IPS DF 4.7 (cell line): ENCODE results near the gene PCNX1.

ENCODE experiments used
- DNase-seq: peaks from one replicate; pipeline ENCODE4 v3.0.0-alpha.2; 2013; ENCODE audit warnings: low spot score; ENCODE audit errors: extremely low read depth

PCNX1 gene

GRCh38 chr14:70888681-70889175 lies 18.5 kb upstream of the PCNX1 start:
- no peak for DNase-seq

- DNase-seq, result no peak
These were observed 17.7 kb upstream of the PCNX1 start for GRCh38 chr14:70889555-70889954.

GRCh38 chr14:70890826-70891659 lies 16.2 kb upstream of the PCNX1 start:
- no peak for DNase-seq

GRCh38 chr14:70891737-70892136 lies 15.5 kb upstream of the PCNX1 start:
- DNase-seq, result no peak

- no peak for DNase-seq
These were observed 14.0 kb upstream of the PCNX1 start for GRCh38 chr14:70893062-70893845.

- no peak for DNase-seq
These were observed 13.4 kb upstream of the PCNX1 start for GRCh38 chr14:70893858-70894291.

- DNase-seq, result no peak
These were observed 12.4 kb upstream of the PCNX1 start for GRCh38 chr14:70894868-70895267.

GRCh38 chr14:70896317-70896716 lies 10.9 kb upstream of the PCNX1 start:
- DNase-seq, result no peak

- no peak for DNase-seq
These were observed 10.3 kb upstream of the PCNX1 start for GRCh38 chr14:70896981-70897380.

- DNase-seq, result no peak
These were observed 9.8 kb upstream of the PCNX1 start for GRCh38 chr14:70897464-70897863.

GRCh38 chr14:70898111-70898745 lies 9.0 kb upstream of the PCNX1 start:
- no peak for DNase-seq

GRCh38 chr14:70901269-70901668 lies 6.0 kb upstream of the PCNX1 start:
- DNase-seq, result no peak

GRCh38 chr14:70902184-70902583 lies 5.1 kb upstream of the PCNX1 start:
- no peak for DNase-seq

GRCh38 chr14:70904373-70904772 lies 2.9 kb upstream of the PCNX1 start:
- DNase-seq, result no peak

GRCh38 chr14:70905301-70905700 lies 2.0 kb upstream of the PCNX1 start:
- DNase-seq, result no peak

GRCh38 chr14:70906793-70907175 lies 475 bp upstream of the PCNX1 start:
- DNase-seq, result no peak

GRCh38 chr14:70907996-70908934 lies 1.0 kb downstream of the PCNX1 start:
- peak; percentile 44 for DNase-seq

- DNase-seq, result no peak
These were observed 1.8 kb downstream of the PCNX1 start for GRCh38 chr14:70908935-70909641.

GRCh38 chr14:70909733-70910614 lies 2.7 kb downstream of the PCNX1 start:
- DNase-seq, result no peak
